Testis (tissue), 2 donors: ENCODE data around the gene CNBD2.

Experiments used
- POLR2A ChIP-seq: fragments of 450-650 bp; IDR thresholded peaks from one replicate; pipeline ENCODE4 v1.6.1; 2017; ENCODE audit warnings: antibody characterized with exemption, mild to moderate bottlenecking, moderate library complexity
- TF ChIP-seq, protein P1 (sequence below), 3 experiments: fragments of 450-650 bp in 2 of 3; fragments of 200-600 bp in 1 of 3; sonication (generic) in 1 of 3; IDR thresholded peaks; one replicate each; pipeline ENCODE4 v1.5.1; 2016 to 2019; ENCODE audit warnings: antibody characterized with exemption in 3 of 3, mild to moderate bottlenecking in 2 of 3, moderate library complexity in 1 of 3

DNA sequence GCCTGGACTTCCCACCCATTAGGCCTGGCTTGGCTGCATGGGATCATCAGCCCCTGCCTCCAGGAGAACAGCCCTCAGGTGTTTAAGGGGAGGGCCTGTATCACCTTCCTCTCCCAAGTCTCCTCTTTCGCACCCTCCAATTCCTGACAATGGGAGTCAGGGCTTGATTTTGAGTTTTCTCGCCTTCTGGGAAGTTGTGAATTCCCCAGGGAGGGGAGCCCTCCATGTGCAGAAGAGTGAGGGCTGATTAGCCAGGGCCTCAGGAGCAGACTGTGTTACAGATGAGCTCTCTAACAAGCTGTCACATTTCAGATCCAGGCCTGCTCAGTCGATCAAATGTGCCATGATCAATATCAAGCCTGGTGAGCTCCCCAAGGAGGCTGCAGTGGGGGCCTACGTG is 42.4 kb downstream of the CNBD2 start:
- TF ChIP-seq, protein P1, sequence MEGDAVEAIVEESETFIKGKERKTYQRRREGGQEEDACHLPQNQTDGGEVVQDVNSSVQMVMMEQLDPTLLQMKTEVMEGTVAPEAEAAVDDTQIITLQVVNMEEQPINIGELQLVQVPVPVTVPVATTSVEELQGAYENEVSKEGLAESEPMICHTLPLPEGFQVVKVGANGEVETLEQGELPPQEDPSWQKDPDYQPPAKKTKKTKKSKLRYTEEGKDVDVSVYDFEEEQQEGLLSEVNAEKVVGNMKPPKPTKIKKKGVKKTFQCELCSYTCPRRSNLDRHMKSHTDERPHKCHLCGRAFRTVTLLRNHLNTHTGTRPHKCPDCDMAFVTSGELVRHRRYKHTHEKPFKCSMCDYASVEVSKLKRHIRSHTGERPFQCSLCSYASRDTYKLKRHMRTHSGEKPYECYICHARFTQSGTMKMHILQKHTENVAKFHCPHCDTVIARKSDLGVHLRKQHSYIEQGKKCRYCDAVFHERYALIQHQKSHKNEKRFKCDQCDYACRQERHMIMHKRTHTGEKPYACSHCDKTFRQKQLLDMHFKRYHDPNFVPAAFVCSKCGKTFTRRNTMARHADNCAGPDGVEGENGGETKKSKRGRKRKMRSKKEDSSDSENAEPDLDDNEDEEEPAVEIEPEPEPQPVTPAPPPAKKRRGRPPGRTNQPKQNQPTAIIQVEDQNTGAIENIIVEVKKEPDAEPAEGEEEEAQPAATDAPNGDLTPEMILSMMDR (IDR thresholded peaks at IDR 0.05) = no peak
- TF ChIP-seq POLR2A = no peak
